ENCODE data around the gene GNG2.

The GNG2 gene

GRCh38 chr14:51880835-51881580 is 20.6 kb downstream of the GNG2 start:
- DNase-seq (ENCODE audit: low read depth) = no peak

GRCh38 chr14:51881636-51882035 is 21.2 kb downstream of the GNG2 start:
- TF ChIP-seq, protein P1, sequence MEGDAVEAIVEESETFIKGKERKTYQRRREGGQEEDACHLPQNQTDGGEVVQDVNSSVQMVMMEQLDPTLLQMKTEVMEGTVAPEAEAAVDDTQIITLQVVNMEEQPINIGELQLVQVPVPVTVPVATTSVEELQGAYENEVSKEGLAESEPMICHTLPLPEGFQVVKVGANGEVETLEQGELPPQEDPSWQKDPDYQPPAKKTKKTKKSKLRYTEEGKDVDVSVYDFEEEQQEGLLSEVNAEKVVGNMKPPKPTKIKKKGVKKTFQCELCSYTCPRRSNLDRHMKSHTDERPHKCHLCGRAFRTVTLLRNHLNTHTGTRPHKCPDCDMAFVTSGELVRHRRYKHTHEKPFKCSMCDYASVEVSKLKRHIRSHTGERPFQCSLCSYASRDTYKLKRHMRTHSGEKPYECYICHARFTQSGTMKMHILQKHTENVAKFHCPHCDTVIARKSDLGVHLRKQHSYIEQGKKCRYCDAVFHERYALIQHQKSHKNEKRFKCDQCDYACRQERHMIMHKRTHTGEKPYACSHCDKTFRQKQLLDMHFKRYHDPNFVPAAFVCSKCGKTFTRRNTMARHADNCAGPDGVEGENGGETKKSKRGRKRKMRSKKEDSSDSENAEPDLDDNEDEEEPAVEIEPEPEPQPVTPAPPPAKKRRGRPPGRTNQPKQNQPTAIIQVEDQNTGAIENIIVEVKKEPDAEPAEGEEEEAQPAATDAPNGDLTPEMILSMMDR (IDR thresholded peaks at IDR 0.05; ENCODE audit: control insufficient read depth, extremely low read depth, insufficient read depth) = no peak
- H3K4me3 ChIP-seq (ENCODE audit: low read depth, low read length) = no peak overlapping the region
- DNase-seq (ENCODE audit: low read depth) = no peak

More at GRCh38 chr14:51880835-51881580, 20.6 kb downstream of the GNG2 start:
- no peak overlapping the region for H3K4me3 ChIP-seq (ENCODE audit: low read depth, low read length)
- TF ChIP-seq, protein P1 (IDR thresholded peaks at IDR 0.05; ENCODE audit: control insufficient read depth, extremely low read depth, insufficient read depth) = no peak

GRCh38 chr14:51883232-51883631 is 22.8 kb downstream of the GNG2 start:
- H3K4me3 ChIP-seq (ENCODE audit: low read depth, low read length) = no peak overlapping the region
- no peak for DNase-seq (ENCODE audit: low read depth)
- TF ChIP-seq, protein P1 (IDR thresholded peaks at IDR 0.05; ENCODE audit: control insufficient read depth, extremely low read depth, insufficient read depth) = no peak

DNA sequence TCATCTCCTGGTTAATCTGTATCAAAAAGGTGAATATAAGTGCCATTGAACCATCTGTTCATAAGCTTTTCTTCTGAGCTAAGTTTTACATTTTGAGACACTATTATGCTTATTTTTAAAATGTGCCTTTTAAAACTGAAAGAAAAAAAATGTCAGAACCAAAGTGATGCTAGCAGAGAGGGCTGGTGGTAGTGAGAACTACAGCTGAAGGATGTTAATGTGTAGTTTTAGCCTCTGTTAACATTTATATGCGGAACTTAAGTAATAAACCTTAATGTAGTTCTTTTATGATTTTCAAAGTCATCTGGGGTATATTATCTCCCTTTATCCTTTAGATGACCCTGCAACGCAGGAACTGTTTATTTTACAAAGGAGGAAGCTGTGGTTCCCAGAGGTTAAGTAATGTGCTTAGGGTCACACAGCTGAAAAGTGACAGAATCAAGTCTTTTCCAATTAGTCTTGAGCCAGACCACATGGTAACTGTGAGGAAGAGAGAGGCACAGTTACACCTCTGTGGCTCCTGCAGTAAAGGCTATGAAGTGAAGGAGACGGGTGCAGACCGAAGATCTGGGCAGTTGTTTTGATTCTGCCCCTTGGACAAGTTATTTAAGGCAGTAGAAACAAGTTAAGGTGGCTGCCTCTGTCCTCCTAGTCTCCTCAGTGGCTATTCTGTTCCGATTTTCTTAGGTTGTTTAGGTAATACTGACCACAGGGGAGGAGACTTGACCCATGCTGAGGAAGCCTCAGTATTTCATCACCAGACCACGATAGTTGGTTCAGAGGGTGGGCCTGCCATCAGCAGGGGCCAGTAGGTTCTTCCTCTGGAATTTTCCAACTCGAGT is 23.9 kb downstream of the GNG2 start:
- TF ChIP-seq, protein P1 (IDR thresholded peaks at IDR 0.05; ENCODE audit: control insufficient read depth, extremely low read depth, insufficient read depth) = no peak
- H3K4me3 ChIP-seq (ENCODE audit: low read depth, low read length) = no peak overlapping the region
- no peak for DNase-seq (ENCODE audit: low read depth)

- no peak for DNase-seq (ENCODE audit: low read depth)
- H3K4me3 ChIP-seq (ENCODE audit: low read depth, low read length) = no peak overlapping the region
- TF ChIP-seq, protein P1 (IDR thresholded peaks at IDR 0.05; ENCODE audit: control insufficient read depth, extremely low read depth, insufficient read depth) = no peak
Measured at GRCh38 chr14:51889851-51890250, 29.4 kb downstream of the GNG2 start.

- TF ChIP-seq, protein P1 (IDR thresholded peaks at IDR 0.05; ENCODE audit: control insufficient read depth, extremely low read depth, insufficient read depth) = no peak
- no peak overlapping the region for H3K4me3 ChIP-seq (ENCODE audit: low read depth, low read length)
- no peak for DNase-seq (ENCODE audit: low read depth)
Measured at GRCh38 chr14:51894250-51894649, 33.8 kb downstream of the GNG2 start.

All from LNCaP clone FGC (cell line).